Measurements from ENCODE around the gene ROPN1L.

ROPN1L gene

DNA sequence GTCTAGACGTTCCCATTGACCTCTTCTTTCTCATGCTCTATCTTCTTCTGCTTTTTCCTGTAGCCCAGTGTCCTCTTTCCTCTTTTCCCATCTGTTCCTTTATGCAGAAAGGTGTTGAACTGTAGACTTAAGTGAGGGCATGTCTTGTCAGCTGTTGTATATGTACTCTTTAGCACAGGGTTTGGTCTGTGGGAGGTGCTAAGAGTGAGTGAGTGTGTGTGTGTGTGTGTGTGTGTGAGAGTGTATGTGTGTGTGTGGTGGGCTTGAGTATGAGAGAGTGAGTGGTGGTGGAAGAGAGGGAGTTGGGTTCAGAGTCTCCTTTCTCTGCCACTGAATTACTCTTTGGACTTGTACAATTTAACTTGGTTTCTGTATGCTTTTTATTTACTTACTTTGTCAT lies 10.3 kb upstream of the ROPN1L start:
- DNase-seq = no peak

DNA sequence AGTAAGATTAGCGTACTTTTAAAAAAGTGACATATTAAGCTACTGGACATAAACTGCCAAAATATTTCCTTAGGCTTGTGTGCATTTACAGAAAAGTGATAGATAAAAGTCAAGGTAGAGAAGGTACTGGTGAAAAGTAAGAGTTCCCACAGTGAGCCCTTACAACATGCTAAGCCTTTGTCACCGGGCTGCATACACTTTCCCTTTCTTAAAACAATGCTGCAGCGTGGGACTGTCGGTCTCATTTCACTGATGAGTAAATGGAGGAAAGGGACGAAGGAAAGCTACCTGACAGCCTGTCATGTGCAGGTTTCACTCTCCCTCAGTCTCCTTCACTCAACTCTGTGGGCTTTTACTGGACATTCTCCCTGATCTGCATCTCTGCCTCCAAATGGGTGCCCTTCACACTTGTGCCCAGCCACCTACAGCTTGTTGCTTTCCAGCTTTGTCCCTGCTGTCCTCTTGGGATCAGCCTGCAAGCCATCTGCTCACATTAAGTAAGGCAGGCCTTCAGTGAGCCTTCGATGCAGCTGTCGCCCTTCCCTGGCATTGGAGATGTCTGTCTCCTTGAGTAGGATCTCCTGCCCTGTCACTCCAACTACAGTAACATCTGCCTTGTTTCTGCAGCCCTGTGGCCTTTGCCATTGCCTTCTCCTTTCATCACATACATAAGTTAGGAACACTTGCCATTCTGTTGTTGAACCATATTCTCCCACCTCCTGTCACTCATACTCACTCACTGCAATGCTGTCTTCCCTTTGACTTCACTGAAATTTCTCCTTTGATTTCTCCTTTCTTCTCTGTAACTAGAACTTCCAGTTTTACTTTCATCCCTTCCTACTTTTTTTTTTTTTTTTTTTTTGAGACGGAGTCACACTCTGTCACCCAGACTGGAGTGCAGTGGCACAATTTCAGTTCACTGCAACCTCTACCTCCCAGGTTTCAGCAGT lies 9.3 kb upstream of the ROPN1L start:
- no peak for DNase-seq

DNA sequence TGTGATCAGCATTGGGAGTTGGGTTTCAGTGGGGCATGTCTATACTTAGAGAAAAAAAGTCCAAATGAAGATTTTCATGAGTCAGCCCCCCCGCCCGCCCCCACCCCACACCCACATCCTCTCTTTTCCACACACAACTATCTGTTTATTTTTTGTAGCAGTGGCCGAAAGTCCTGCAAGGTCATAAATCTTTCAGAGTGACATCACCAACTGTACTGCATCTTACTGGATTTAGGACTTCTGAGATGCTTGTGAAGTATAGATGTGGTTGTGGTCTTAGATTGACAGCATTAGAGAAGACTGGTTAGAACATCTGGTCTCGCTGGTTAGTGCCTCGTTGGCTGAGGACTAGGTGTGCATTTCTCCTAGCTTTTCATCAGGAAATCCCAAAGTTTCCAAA lies 7.3 kb upstream of the ROPN1L start:
- no peak for DNase-seq

DNA sequence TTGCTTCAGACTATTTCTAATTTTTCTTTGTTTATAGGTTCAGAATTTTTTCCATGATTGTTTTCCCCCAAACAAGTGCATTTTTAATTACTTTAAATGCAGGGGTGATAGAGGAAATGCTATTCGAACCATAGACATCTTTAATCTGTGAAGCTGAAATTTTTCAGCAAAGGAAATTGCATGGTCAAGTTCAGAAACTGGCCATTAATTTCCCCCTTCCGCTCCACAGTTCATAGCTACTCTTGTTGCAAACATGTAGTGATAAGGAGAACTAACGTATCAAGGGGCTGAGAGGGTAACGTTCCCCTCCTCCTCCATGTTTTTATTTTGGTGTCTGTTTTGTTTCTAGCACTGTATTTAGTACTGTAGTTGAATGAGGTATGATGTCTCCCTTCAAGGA lies 3.4 kb upstream of the ROPN1L start:
- DNase-seq = no peak

DNA sequence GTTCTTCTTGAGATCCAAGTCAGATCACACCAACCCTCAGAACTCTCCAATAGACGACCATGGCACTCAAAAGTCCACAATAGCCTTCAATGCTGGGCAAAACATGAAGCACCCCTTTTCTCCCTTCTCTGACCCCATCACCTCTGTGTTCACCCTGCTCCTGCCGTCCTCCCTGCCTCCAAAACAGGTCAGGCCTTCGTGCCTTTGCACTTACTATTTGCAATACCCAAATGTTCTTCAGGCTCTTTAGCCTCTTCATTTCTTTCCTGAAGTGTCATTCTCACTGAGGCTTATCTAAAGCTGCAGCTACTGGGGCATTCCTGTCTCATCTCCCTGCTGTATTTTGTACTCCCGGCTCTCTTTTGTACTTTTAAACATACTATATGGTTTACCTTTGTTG lies 2.0 kb upstream of the ROPN1L start:
- DNase-seq = no peak

DNA sequence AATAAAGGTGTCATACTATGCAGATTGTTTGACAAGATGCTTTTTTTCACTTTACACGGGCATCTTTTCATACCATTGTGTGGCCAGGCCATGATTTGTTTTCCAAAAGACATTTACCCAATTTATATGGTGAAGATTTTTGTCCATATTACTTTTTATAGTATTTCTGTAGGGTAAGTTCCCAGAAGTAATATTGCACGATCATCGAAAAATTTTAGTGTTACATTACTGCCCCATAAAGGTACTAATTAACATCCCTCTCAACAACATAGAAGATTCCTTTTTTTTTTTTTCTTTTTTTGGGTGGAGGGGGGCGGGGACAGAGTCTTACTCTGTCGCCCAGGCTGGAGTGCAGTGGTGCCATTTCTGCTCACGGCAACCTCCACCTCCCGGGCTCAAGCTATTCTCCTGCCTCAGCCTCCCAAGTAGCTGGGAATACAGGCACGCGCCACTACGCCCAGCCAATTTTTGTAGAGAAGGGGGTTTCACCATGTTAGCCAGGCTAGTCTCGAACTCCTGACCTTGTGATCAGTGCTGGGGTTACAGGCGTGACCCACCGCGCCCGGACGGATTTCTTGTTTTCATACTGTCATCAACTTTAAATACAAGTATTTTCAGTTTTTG lies 1.2 kb upstream of the ROPN1L start:
- no peak for DNase-seq

DNA sequence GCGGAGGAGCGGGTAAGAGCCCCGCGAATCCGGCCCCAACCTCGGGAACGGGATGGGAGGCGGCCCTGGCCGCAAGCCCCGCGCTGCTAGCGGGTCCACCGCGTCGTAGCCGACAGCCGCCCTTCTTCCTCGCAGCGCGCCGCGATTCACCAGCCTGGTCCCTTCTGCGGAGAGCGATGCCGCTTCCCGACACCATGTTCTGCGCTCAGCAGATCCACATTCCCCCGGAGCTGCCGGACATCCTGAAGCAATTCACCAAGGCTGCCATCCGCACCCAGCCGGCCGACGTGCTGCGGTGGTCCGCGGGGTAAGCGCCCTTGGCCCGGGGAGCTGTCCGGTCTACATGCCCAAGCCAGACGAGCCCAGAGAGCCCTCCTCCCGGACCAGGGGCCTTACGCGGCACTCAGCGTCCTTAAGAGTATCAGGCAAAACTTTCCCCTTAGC lies 335 bp downstream of the ROPN1L start:
- no peak for DNase-seq

DNA sequence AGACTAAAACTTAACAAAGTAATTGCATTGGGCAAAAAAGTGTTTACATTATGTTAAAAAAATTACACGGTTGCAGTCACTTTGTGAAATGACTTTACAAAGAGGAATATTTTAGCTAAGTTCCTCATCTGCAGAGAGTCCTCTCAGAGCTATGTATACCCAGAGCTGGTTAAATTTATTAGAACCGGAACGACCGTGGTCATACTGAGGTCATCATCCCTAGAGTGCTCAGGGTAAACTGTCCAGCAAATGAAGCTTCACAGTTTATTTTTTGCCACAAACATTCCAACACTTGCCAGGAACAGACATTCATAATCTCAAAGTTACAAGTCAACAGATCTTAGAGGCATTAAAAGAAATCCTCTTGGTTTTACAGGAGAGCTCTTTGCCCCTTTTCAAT lies 897 bp downstream of the ROPN1L start:
- no peak for DNase-seq

DNA sequence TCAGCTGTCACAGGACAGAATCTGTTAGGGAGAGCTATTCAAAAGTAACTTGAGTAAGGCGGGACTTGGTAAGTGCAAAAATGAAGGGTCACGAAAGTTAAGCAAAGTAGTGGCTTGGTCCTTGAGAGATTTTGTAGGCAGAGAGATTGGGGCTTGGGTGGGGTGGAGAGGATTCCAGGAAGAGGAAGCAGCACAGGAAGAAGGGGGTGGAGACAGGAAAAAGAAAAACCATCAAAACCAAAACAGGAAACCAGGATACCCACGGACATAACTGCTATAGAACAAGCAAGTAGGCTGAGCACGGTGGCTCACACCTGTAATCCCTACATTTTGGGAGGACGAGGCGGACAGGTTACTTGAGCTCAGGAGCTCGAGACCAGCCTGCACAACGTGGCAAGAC lies 3.7 kb downstream of the ROPN1L start:
- DNase-seq = no peak

DNA sequence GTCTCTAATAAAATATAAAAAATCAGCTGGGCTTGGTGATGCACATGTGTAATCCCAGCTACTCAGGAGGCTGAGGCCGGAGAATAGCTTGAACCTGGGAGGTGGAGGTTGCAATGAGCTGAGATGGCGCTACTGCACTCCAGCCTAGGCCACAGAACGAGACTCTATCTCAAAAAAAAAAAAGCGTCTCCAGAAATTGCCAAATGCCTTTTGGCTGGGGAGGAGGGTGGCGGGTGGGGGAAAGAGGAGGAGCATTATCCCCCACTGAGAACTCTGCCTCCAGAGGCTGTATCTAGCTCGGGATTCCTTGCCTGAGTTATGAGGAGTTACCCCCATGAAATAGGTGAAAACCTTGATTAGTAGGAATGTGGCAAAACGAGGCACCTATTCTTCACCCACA lies 4.8 kb downstream of the ROPN1L start:
- no peak for DNase-seq

DNA sequence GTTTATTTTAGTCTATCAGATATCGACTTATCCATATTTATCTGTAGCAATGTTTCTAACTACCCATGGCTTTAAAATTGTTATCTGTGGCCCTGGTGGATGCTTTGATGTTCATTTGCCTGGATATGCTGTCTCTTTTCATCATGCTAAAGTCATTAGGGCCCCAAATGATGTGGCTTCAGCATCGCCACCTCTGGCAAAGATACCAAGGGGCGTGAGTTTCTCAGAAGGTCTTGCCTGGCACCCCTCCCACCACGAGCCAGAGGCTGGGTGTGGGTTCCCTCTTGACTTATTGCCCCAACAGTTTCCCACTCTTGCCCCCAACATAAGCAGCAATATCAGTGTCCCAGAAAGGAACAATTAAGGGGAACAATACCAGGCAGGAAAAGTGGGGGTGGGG lies 5.4 kb downstream of the ROPN1L start:
- no peak for DNase-seq

DNA sequence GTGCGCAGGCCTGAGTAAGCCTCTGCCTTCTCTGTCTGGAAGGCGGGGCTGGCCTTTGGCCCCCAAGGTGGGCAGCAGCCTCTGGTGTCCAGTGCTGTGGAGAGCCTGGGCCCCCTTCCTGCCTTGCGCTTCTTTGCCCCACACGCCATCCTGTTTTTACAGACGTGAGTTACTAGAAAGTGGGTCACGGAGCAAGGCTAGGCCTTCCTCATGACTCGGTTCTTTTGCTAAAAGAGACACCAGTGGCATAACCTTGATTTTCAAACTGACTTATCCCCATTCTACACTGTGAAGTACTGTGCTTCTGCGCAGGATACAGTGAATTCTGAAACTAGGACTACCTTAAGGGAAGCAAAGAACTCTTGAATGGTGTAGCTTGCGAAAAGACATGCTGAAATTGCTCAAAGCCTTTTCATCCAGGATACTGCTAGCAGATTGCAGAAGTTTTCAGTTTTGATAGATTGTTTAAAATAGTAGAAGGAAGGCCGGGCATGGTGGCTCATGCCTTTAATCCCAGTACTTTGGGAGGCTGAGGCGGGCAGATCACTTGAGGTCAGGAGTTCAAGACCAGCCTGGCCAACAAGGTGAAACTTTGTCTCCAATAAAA lies 7.2 kb downstream of the ROPN1L start:
- no peak for DNase-seq

DNA sequence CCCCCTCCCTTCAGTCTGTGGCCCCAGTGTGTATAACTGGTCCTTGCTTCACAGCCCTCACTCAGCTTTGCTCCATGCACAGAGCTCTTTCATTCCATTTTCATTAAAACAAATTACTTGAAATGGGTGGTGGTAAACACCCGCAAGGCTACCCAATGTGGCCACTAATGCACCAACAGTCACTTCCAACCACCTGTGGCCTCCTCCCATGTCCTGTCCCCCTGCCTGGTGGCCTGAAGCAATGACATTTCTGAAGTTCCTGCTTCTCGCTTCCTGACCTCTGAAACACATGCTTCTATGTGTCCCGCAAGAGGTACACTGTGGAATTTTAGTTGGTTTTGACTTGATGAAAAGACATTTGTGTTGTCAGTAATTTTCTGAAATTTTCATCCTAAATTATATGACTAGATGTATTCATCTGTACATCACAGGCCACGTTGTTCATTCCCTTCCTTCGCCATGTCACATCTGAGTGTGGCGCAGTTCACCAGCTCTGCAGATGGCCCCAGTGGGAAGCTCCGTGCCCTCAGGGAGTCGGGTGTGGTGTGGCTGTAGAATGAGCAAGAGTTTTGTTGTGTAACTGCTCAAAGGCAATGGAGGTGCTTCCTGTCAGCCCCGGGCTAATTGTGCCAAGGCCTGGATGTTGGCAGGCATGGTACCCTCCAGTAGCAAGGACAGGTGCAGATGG lies 9.6 kb downstream of the ROPN1L start:
- no peak for DNase-seq

DNA sequence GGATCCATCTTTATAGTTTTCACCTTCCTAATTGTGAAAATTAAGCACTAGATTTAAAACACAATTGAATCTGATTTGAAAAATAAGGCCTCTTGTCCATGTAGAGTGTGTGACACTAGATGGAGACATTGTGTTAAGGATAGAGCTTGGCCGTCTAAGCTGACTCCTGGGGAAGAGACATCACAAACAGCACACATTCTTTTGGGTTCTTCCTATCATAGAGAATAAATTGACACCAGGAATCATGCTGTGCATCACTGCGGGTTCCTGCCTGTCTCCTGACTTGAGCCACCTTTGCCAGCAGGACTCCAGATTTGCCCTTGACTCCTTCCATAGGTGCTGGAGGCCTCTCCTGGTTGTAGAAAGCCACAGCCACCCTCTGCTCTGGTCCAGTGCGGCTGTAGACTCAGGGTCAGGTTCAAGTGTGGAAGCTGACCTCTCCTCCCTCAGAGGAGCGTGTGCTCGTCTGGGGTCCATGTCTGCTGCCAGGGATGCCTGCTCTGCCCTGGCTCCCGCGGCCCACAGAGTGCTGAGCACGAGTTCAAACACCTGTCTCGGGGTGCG lies 11.2 kb downstream of the ROPN1L start:
- DNase-seq = peak; percentile 70

DNA sequence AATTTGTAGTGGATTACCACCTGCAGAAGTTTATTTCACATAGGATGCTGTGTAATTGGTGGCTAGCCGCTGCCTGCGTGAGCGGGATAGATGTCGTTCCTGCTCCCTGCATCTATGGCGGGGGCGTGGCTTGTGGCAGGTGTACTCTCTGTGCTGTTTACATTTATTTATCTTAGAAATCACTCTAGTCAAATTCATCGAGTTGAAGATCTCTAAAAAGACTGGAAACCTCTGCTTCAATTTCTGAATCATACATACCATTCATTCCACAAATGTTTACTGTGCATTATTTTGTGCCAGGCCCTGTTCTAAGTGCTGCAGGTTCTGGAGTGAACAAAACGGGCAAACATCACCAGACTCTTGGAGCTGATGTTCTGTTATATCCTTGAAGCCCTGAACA lies 11.9 kb downstream of the ROPN1L start:
- DNase-seq = no peak

DNA sequence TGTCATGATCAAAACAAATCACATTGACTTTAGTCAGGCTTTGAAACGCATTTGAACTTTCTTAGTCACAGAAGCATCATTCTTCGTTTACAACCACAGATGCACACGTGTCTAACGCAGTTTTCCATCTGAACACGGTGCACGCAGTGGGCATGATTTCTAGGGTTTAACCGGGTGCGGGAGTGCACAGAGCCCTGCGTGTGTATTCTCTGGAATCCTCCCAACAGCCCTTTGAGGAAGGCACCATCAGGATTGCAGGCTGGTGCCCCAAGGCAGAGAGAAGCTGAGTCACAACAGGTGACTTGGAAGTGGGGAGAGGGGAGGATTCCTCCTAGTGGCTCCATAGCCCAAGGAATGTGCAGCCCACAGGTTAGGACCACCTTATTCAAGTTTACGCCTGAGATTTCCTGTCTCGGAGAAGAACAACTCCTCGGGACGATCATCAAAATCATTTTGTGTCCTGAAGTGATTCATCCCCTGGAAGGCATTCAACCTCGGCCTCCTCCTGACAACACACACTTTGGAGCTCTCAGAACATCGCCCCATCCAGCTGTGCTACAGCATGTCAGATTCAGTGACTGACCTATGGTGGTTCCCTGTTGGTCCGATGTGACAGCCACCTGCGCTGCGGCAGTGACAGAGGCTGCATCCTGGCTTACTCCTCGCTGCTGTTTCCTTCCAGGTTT lies 13.1 kb downstream of the ROPN1L start:
- no peak for DNase-seq

DNA sequence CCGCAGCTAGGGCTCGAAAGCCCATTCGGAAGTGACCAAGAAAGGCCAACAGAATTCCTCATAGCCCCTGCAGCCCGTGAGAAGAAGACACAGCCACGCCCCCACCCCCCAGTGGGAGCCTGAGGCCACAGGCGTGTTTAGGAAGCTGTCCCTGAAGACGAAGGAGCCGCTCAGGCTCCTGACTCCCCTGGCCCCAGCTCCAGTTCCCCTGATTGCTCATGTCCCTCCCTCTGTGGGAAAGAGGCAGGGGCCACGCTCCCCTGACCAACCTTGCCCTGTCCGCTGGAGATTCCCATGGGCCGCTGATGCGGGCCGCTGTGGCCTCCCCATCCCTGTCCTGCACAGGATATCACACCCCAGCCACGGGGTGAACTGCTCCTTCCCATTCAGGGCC lies 13.6 kb downstream of the ROPN1L start:
- no peak for DNase-seq

DNA sequence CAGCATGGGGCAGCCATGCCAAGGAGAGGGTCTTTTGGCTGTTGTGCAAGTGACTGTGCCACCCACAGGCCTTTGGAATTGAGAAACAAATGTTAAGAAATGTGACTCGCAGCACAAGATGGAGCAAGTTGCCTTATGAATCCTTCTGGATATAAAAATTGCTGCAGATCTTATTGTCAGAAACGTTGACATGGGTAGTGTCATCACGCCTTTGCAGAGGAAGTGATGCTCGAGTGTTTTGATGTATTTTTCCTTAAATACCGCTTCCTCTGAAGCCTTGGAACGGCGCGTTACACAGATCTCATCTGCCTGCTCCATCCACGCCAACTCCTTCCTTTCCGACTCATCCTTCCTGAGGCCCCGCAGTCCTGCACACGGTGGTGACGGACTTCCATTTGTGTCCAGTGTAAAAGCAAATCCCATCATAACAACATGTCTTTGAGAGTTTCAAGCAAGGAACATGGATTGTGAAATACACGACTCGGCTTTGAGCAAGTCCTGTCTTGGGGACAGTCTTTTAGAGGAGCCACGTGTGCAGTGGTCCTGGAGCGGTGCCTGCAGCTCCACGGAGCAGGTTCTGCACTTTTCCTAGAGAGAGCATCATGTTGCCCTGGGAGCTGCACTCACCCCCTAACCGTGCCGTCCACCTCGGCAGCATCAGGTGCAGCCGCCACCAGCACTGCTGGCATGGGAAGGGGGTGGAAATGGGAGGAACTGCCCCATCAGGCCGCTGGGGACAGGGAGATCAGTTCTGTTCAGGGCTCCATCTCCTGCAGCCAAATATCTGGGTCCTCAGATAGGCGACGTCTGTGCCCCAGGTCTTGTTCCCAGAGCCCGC lies 15.1 kb downstream of the ROPN1L start:
- no peak for DNase-seq

DNA sequence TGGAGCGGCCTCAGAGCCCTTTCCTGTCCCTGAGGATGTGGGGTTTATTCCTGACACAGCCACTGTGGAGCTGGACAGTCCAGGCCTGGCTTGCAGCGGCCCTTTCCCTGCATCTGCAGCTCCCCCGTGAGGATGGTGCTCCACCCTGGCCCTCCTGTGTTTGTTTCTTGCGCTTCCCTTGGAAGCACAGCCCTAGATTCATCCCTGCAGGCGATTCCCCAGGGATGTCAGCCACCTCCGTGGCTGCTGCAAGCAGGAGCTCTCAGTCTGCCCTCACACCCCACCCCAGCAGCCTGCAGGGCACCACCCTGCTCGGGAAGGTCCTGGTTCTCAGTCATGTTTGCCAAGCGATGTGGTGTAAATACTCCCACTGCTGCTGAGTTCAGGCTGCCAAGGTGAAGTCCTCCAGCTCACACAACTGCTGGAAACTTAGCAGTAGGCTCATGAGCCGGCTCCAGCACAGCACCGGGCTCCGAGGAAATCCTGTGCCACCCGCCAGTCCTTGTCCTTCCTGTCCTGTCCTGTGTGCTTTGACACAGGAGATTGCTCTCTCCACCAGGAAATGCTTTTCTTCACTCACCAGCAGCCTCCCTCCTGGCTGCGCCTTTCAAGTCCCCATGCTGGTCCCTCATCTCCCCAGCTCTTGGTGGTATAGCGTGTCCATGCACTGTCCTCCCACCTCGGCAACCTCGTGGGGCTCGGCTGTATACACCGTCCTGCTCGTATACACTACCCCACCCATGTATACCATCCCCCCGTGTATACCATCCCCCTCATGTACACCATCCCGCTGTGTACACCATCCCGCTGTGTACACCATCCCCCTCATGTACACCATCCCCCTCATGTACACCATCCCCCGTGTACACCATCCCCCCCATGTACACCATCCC lies 16.2 kb downstream of the ROPN1L start:
- no peak for DNase-seq

All from NCI-H2081 treated with DMSO at 0.1 percent for 48 hours (cell line).